Measurements from ENCODE around the gene IQUB.
"Not testable (repeated sequence)": the region's sequence is repeated elsewhere in the genome, so short reads cannot be mapped to it uniquely, and the experiment has no call there.

Gene IQUB

GRCh38 chr7:123410273-123410904, 124.0 kb downstream of the IQUB start:
- TF ChIP-seq, protein P1, sequence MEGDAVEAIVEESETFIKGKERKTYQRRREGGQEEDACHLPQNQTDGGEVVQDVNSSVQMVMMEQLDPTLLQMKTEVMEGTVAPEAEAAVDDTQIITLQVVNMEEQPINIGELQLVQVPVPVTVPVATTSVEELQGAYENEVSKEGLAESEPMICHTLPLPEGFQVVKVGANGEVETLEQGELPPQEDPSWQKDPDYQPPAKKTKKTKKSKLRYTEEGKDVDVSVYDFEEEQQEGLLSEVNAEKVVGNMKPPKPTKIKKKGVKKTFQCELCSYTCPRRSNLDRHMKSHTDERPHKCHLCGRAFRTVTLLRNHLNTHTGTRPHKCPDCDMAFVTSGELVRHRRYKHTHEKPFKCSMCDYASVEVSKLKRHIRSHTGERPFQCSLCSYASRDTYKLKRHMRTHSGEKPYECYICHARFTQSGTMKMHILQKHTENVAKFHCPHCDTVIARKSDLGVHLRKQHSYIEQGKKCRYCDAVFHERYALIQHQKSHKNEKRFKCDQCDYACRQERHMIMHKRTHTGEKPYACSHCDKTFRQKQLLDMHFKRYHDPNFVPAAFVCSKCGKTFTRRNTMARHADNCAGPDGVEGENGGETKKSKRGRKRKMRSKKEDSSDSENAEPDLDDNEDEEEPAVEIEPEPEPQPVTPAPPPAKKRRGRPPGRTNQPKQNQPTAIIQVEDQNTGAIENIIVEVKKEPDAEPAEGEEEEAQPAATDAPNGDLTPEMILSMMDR (IDR thresholded peaks at IDR 0.05; ENCODE audit: borderline replicate concordance, extremely low read depth, low read length, poor library complexity, severe bottlenecking): no peak
- TF ChIP-seq EZH2 (IDR thresholded peaks at IDR 0.05; ENCODE audit: borderline replicate concordance, low read depth, low read length, severe bottlenecking): no peak
- DNase-seq: no peak
- Histone ChIP-seq H3K79me2 (ENCODE audit: insufficient read depth, low read length) (no peaks in the 10 kb centered on the region), H3K27me3 (ENCODE audit: insufficient read depth, low read length, poor library complexity) (no peaks in the 10 kb centered on the region), H3K4me1 (ENCODE audit: insufficient read depth, low read length) (no peaks in the 10 kb centered on the region), H3K4me2 (ENCODE audit: insufficient read depth, low read length) (no peak overlapping the region), H3K36me3 (ENCODE audit: insufficient read depth, low read length) (no peaks in the 10 kb centered on the region), H3K4me3 (ENCODE audit: low read depth in 1 of 2, low read length in 2 of 2) (no peak overlapping the region), H3K27ac (ENCODE audit: low read length) (no peak overlapping the region), H4K20me1 (ENCODE audit: insufficient read depth, low read length) (no peaks in the 10 kb centered on the region), H3K9me3 (ENCODE audit: insufficient read depth, low read length, severe bottlenecking) (no peaks in the 10 kb centered on the region), H3K9ac (ENCODE audit: low read depth, low read length) (no peak overlapping the region), H2AFZ (ENCODE audit: low read depth, low read length) (no peak overlapping the region)
- no peak for ATAC-seq (ENCODE audit: insufficient read depth, low read depth)

- not testable (repeated sequence) for H4K20me1 ChIP-seq (ENCODE audit: insufficient read depth, low read length); H3K36me3 ChIP-seq (ENCODE audit: insufficient read depth, low read length); H2AFZ ChIP-seq (ENCODE audit: low read depth, low read length); ATAC-seq (ENCODE audit: insufficient read depth, low read depth); H3K4me2 ChIP-seq (ENCODE audit: insufficient read depth, low read length); H3K27ac ChIP-seq (ENCODE audit: low read length); H3K9ac ChIP-seq (ENCODE audit: low read depth, low read length); H3K79me2 ChIP-seq (ENCODE audit: insufficient read depth, low read length); DNase-seq; H3K4me1 ChIP-seq (ENCODE audit: insufficient read depth, low read length); H3K4me3 ChIP-seq (ENCODE audit: low read depth in 1 of 2, low read length in 2 of 2); H3K9me3 ChIP-seq (ENCODE audit: insufficient read depth, low read length, severe bottlenecking); H3K27me3 ChIP-seq (ENCODE audit: insufficient read depth, low read length, poor library complexity)
Observed at GRCh38 chr7:123407951-123408350, 126.4 kb downstream of the IQUB start.
